Measurements from ENCODE around the gene PDE12. TPM values are rescaled to one million over a fixed set of nuclear protein-coding genes. Genes with fewer than 3 reads are reported as not detected.
"Not testable (repeated sequence)": the region's sequence is repeated elsewhere in the genome, so short reads cannot be mapped to it uniquely, and the experiment has no call there.

PDE12 gene
- total RNA-seq, 3 donors from 2014 or later, result 42.4 to 44.7 (median 43.9) TPM

GRCh38 chr3:57598765-57599360 lies 42.8 kb downstream of the PDE12 start:
- Mint-ChIP-seq H3K9me3 (no peaks in the 10 kb centered on the region), H3K27me3 (ENCODE audit: low read depth) (no peaks in the 10 kb centered on the region), H3K36me3 (ENCODE audit: insufficient read depth) (peaks cover 11% of the 10 kb centered on the region), H3K4me3 (peak overlapping the region; percentile 96), H3K4me1 (ENCODE audit: low read depth) (peaks cover 34% of the 10 kb centered on the region)
- ATAC-seq (no peak), DNase-seq (no peak)

- Mint-ChIP-seq H3K4me3 (no peak overlapping the region), H3K27me3 (ENCODE audit: low read depth) (no peaks in the 10 kb centered on the region), H3K36me3 (ENCODE audit: insufficient read depth) (peaks cover 7% of the 10 kb centered on the region), H3K4me1 (ENCODE audit: low read depth) (peaks cover 20% of the 10 kb centered on the region), H3K9me3 (no peaks in the 10 kb centered on the region)
- DNase-seq (no peak), ATAC-seq (no peak)
Measured at GRCh38 chr3:57600195-57600594, 44.1 kb downstream of the PDE12 start.

- DNase-seq (no peak), ATAC-seq (no peak)
- Mint-ChIP-seq H3K4me3 (no peak overlapping the region), H3K4me1 (ENCODE audit: low read depth) (no peaks in the 10 kb centered on the region), H3K9me3 (peaks cover 14% of the 10 kb centered on the region), H3K27me3 (ENCODE audit: low read depth) (no peaks in the 10 kb centered on the region), H3K36me3 (ENCODE audit: insufficient read depth) (peaks cover 34% of the 10 kb centered on the region)
Measured at GRCh38 chr3:57604971-57605370, 48.9 kb downstream of the PDE12 start.

- H3K4me3 Mint-ChIP-seq, result no peak overlapping the region
- no peak for ATAC-seq
Measured at GRCh38 chr3:57605683-57606082, 49.6 kb downstream of the PDE12 start.

GRCh38 chr3:57611870-57612269 lies 55.8 kb downstream of the PDE12 start:
- not testable (repeated sequence) for ATAC-seq; H3K4me1 Mint-ChIP-seq (ENCODE audit: low read depth); DNase-seq; H3K27me3 Mint-ChIP-seq (ENCODE audit: low read depth); H3K9me3 Mint-ChIP-seq; H3K4me3 Mint-ChIP-seq
- peaks cover 18% of the 10 kb centered on the region for H3K36me3 Mint-ChIP-seq (ENCODE audit: insufficient read depth)

More at GRCh38 chr3:57605683-57606082, 49.6 kb downstream of the PDE12 start:
- peaks cover 14% of the 10 kb centered on the region for H3K9me3 Mint-ChIP-seq
- no peaks in the 10 kb centered on the region for H3K4me1 Mint-ChIP-seq (ENCODE audit: low read depth)
- H3K27me3 Mint-ChIP-seq (ENCODE audit: low read depth), result no peaks in the 10 kb centered on the region
- H3K36me3 Mint-ChIP-seq (ENCODE audit: insufficient read depth), result peaks cover 34% of the 10 kb centered on the region
- DNase-seq, result no peak

GRCh38 chr3:57616233-57616632 lies 60.2 kb downstream of the PDE12 start:
- Mint-ChIP-seq H3K4me3 (no peak overlapping the region), H3K27me3 (ENCODE audit: low read depth) (no peaks in the 10 kb centered on the region), H3K9me3 (no peaks in the 10 kb centered on the region), H3K4me1 (ENCODE audit: low read depth) (peaks cover 2% of the 10 kb centered on the region), H3K36me3 (ENCODE audit: insufficient read depth) (peaks cover 5% of the 10 kb centered on the region)
- DNase-seq (no peak), ATAC-seq (no peak)

Other genes starting within 250 kb of the PDE12 start
- gene DNAH12, start 11.9 kb upstream of the PDE12 start, total RNA-seq, result under 1 TPM in 1 of 3 donors, not detected in 2; 0.05 TPM
- gene ARF4, start 41.1 kb downstream of the PDE12 start, total RNA-seq, result 10 to 100 TPM; 86.6 to 97.7 (median 92.3) TPM
- gene DENND6A, start 136.8 kb downstream of the PDE12 start, total RNA-seq, result 10 to 100 TPM in 2 of 3 donors, 1 to 10 TPM in 1; 9.4 to 12.0 (median 11.9) TPM
- gene SLMAP, start 200.0 kb downstream of the PDE12 start, total RNA-seq, result 10 to 100 TPM; 55.7 to 61.4 (median 56.1) TPM

Data from activated T-cell treated with anti-CD3 and anti-CD28 coated beads, Interleukin-2, amount 50 U/mL, for 4 hours (primary cell).